Rectal smooth muscle tissue (tissue), 1 donor: ENCODE results near the gene ASXL3.

Experiments
- H3K27ac ChIP-seq: one replicate; pipeline ENCODE4 v1.7.0; 2013; ENCODE audit warnings: low read depth, low read length, inconsistent platforms
- H3K27me3 ChIP-seq: one replicate; pipeline ENCODE4 v1.7.0; 2013; ENCODE audit warnings: low read length; ENCODE audit not compliant: control insufficient read depth, insufficient read depth
- H3K36me3 ChIP-seq: one replicate; pipeline ENCODE4 v1.7.0; 2013; ENCODE audit warnings: low read length; ENCODE audit not compliant: control insufficient read depth, insufficient read depth
- H3K4me1 ChIP-seq: one replicate; pipeline ENCODE4 v1.7.0; 2013; ENCODE audit warnings: low read length; ENCODE audit not compliant: control insufficient read depth, insufficient read depth
- H3K4me3 ChIP-seq: one replicate; pipeline ENCODE4 v1.7.0; 2013; ENCODE audit warnings: low read length
- H3K9ac ChIP-seq: one replicate; pipeline ENCODE4 v1.7.0; 2013; ENCODE audit warnings: low read length

Gene ASXL3

DNA sequence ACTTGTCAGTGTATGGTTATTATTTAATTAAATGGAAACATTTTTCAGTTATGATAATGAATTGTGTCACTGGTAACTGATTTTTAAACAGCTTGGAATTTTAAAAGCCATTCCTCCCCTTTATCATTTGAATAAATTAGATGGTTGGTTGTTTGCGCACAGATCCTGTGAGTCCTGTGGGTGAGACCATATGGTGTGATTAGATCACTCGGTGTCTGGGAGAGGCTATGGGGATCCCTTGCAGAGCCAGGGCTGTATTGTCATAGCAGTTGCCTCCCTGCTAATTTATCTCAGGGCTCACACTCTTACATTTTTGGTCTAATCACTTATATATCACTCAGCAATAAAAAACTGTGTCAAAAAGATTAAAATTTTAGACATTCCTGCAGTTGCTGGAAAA lies 133.5 kb downstream of the ASXL3 start:
- Histone ChIP-seq H3K4me3 (no peak overlapping the region), H3K27me3 (no peaks in the 10 kb centered on the region), H3K9ac (no peak overlapping the region), H3K27ac (no peak overlapping the region), H3K4me1 (no peaks in the 10 kb centered on the region), H3K36me3 (no peaks in the 10 kb centered on the region)

DNA sequence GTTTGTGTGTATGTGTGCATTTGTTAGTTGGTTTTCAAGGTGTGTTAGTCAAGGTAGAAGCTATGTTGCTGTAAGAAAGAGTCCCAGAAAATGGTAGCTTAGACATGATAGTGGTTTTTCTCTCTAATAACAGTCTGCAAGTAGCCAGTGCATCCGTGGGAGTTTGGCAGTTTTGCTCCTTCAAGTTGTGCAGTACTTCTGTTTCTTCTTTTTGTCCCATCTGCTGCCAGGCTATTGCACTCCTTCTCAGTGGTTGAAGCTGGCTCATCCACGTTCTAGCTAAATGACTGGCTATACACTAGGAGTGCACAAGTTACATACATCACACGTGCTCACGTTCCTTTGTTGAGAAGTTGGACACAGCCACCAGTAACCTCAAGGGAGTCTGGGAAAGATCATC lies 134.7 kb downstream of the ASXL3 start:
- Histone ChIP-seq H3K36me3 (no peaks in the 10 kb centered on the region), H3K9ac (no peak overlapping the region), H3K4me3 (no peak overlapping the region), H3K4me1 (no peaks in the 10 kb centered on the region), H3K27ac (no peak overlapping the region), H3K27me3 (no peaks in the 10 kb centered on the region)

DNA sequence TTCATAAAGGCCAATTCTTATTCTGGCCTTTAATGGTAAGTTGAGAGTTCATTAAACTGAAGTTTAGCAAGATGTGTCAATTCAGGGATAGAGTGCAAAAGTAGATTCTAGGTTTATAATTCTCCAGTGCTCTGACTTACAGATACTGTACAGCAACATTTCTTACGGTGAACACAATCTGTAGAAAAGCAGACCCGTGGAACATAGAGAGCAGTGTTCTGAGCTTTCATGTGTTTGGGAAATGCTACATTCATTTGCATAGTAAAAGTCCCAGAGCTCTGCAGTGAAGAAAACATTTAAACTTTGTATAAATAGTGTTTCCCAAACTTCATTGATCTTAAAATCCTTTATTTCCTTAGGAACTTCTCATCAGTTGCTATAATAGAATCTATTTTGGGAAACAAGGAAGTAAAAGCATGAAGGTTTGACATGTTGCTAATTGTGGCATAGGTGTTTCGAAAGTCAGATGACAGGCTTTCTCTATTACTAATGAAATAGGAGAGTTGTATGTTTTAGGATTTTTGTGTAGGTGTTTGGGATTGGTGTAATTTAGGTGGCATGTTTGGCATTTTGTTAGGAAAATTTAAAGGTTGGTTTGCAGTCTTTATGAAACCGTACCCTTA lies 138.2 kb downstream of the ASXL3 start:
- no peak overlapping the region for H3K27ac ChIP-seq
- H3K27me3 ChIP-seq, result no peaks in the 10 kb centered on the region
- H3K4me1 ChIP-seq, result no peaks in the 10 kb centered on the region
- H3K9ac ChIP-seq, result no peak overlapping the region
- no peak overlapping the region for H3K4me3 ChIP-seq
- no peaks in the 10 kb centered on the region for H3K36me3 ChIP-seq

DNA sequence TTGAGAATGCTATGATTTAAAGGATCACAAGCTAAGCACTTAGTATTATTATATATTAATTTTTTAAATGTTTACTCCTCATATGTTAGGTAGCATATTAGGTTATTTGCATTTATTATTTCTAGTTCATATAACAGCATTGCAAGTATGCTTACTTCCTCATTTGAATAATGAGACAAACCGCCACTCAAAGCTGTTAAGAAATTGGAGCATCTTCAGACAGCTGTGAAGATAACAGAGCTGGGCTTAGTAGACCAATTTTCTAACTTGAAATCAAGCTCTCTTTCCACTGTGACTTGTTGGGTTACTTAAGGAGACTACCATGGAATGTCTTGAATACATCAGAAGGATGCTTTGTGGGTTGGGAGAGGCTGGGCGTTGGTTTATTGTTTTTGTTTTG lies 139.3 kb downstream of the ASXL3 start:
- Histone ChIP-seq H3K27ac (no peak overlapping the region), H3K9ac (no peak overlapping the region), H3K4me1 (no peaks in the 10 kb centered on the region), H3K27me3 (no peaks in the 10 kb centered on the region), H3K4me3 (no peak overlapping the region), H3K36me3 (no peaks in the 10 kb centered on the region)

DNA sequence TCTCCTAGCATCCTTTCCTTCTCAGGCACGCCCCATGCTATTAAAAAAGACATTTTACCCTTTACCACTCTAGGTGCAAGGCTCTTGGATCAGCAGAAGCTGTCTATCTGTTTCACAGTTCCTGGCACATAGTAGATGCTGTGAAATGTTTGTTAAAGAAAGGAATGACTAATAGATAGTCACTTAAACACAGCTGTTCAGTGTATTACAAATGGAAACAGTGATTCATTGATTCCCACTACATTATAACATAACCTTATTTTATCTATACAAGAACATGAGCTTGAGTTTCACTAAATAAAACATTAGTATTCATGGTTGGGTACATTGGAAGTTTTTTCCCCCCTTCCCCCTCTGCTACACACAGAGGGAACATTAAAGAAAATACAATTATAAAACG lies 142.1 kb downstream of the ASXL3 start:
- no peaks in the 10 kb centered on the region for H3K4me1 ChIP-seq
- H3K4me3 ChIP-seq, result no peak overlapping the region
- H3K36me3 ChIP-seq, result no peaks in the 10 kb centered on the region
- H3K27ac ChIP-seq, result no peak overlapping the region
- H3K9ac ChIP-seq, result no peak overlapping the region
- H3K27me3 ChIP-seq, result no peaks in the 10 kb centered on the region

DNA sequence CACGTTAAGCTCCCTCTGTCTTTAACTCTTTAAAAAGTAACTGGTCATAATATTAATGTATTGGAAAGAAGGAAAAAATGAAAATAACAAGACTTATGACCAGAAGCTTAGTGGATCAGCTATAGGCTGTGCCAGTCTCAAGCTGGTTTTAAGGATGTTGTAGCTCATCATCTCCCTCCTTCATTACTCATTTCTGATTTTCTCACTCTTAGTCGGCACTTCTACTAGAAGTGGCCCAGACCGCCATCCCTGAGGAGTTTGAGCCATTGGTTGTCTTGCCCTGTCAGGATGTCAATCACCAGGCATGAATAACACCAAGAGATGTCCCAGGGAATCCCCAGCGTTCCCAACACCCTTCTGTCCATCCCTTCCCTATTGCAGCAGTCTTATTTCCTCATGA lies 151.5 kb downstream of the ASXL3 start:
- Histone ChIP-seq H3K4me1 (no peaks in the 10 kb centered on the region), H3K36me3 (no peaks in the 10 kb centered on the region), H3K9ac (no peak overlapping the region), H3K4me3 (no peak overlapping the region), H3K27ac (no peak overlapping the region), H3K27me3 (no peaks in the 10 kb centered on the region)

DNA sequence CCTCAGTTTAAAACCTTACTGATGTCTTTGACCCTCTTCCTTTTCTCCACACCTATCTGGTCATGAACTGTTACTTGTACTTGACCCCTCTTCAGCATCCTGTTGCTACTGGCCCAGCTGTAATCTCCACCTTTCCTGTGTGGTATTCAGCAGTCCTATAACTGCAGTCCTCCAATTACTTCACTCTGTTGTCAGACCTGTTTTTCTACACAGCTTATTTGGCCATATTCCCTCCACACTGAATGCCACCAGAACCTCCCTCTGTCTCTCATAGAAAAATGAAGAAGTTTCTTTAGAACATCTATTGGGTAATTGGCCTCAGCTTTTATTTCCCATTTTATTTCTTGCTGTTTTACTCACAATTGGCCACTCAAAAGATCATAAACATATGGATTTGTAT lies 155.4 kb downstream of the ASXL3 start:
- H3K4me1 ChIP-seq, result no peaks in the 10 kb centered on the region
- H3K9ac ChIP-seq, result no peak overlapping the region
- H3K36me3 ChIP-seq, result no peaks in the 10 kb centered on the region
- no peaks in the 10 kb centered on the region for H3K27me3 ChIP-seq
- H3K27ac ChIP-seq, result no peak overlapping the region
- H3K4me3 ChIP-seq, result no peak overlapping the region

DNA sequence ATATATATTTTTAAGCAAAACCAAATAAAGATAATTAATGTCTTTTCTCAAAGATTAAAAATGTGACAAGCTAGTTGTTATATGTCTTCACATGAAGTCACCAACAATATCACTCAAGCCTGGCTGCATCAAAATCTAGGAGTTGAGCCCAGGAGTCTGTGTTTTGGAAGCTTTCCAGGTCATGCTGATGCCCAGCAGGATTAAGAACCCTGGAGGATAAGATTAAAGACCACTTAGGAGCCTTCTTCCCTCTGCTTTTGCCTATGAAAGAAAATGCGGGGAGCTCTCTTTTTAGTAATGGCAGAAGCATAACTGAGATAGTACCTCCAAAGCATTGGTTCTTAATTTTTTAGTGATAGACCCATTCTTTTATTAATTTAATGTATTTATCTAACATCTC lies 157.4 kb downstream of the ASXL3 start:
- H3K27ac ChIP-seq, result no peak overlapping the region

DNA sequence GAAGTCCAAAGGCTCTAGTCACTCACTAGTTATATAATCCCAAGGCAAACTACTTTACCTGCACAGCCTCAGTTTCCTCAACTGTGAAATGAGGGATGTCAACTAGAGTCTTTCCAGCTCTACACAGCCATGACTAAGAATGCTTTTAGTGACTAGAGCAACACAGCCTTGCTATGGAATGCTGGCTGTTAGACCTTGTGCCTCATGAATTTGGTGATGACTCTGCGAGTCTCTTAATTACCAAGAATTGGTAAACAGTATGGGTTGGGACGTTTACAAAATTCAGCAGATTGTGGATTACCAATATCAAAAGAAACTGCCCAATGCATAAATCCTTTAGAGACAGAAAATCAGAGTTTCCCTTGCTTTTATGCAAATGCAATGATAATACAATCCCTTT lies 163.7 kb downstream of the ASXL3 start:
- Histone ChIP-seq H3K4me3 (no peak overlapping the region), H3K4me1 (no peaks in the 10 kb centered on the region), H3K27ac (no peak overlapping the region), H3K9ac (no peak overlapping the region), H3K27me3 (no peaks in the 10 kb centered on the region), H3K36me3 (no peaks in the 10 kb centered on the region)

More for the DNA sequence above, 157.4 kb downstream of the ASXL3 start:
- Histone ChIP-seq H3K4me3 (no peak overlapping the region), H3K27me3 (no peaks in the 10 kb centered on the region), H3K9ac (no peak overlapping the region), H3K4me1 (no peaks in the 10 kb centered on the region), H3K36me3 (no peaks in the 10 kb centered on the region)

DNA sequence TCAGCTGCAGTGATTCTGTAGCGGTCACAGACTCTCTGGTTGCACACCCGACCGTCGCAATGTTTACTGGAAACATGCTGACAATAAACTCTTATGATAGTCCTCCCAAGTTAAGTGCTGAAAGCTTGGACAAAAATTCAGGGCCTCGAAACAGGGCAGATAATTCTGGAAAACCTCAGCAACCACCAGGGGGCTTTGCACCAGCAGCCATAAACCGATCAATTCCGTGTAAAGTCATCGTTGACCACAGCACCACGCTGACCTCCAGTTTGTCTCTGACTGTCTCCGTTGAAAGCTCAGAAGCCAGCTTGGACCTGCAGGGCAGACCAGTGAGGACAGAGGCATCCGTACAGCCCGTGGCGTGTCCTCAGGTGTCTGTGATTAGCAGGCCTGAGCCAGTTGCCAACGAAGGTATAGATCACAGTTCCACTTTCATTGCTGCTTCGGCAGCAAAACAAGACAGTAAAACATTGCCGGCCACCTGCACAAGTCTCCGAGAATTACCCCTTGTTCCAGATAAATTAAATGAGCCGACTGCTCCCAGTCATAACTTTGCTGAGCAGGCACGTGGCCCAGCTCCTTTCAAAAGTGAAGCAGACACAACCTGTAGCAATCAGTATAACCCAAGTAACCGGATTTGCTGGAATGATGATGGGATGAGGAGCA lies 166.1 kb downstream of the ASXL3 start:
- H3K27ac ChIP-seq, result no peak overlapping the region
- no peaks in the 10 kb centered on the region for H3K4me1 ChIP-seq
- no peak overlapping the region for H3K9ac ChIP-seq
- H3K36me3 ChIP-seq, result no peaks in the 10 kb centered on the region
- H3K27me3 ChIP-seq, result no peaks in the 10 kb centered on the region
- no peak overlapping the region for H3K4me3 ChIP-seq

DNA sequence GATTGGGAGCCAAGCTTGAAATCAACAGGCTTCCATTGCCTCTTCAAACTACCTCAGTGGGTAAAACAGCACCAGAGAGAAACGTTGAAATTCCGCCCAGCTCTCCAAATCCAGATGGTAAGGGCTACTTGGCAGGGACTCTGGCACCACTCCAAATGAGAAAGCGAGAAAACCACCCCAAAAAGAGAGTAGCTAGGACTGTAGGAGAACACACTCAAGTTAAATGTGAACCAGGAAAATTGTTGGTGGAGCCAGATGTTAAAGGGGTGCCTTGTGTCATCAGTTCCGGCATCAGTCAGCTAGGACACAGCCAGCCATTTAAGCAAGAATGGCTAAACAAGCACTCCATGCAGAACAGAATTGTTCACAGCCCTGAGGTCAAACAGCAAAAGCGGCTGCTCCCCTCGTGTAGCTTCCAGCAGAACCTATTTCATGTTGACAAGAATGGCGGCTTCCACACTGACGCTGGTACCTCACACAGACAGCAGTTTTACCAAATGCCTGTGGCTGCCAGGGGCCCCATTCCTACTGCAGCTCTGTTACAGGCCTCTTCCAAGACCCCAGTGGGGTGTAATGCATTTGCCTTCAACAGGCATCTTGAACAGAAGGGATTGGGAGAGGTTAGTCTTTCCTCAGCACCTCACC lies 167.3 kb downstream of the ASXL3 start:
- Histone ChIP-seq H3K27me3 (no peaks in the 10 kb centered on the region), H3K4me3 (no peak overlapping the region), H3K36me3 (no peaks in the 10 kb centered on the region), H3K27ac (no peak overlapping the region), H3K4me1 (no peaks in the 10 kb centered on the region), H3K9ac (no peak overlapping the region)

DNA sequence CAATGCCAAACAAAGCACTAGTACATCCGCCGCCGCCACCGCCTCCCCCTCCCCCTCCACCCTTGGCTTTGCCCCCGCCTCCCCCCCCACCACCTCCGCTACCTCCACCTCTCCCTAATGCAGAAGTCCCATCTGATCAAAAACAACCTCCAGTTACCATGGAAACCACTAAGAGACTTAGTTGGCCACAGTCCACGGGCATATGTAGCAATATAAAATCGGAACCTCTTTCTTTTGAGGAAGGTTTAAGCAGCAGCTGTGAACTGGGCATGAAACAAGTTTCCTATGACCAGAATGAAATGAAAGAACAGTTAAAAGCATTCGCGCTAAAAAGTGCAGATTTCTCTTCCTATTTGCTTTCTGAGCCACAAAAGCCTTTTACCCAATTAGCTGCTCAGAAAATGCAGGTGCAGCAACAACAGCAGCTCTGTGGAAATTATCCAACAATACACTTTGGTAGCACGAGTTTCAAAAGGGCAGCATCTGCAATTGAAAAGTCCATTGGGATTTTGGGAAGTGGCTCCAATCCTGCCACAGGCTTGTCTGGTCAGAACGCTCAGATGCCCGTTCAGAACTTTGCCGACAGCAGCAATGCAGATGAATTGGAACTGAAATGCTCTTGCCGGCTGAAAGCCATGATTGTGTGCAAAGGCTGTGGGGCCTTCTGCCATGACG lies 168.0 kb downstream of the ASXL3 start:
- H3K36me3 ChIP-seq, result no peaks in the 10 kb centered on the region
- H3K4me1 ChIP-seq, result no peaks in the 10 kb centered on the region
- no peak overlapping the region for H3K4me3 ChIP-seq
- H3K9ac ChIP-seq, result no peak overlapping the region
- no peak overlapping the region for H3K27ac ChIP-seq
- H3K27me3 ChIP-seq, result no peaks in the 10 kb centered on the region
